ENCODE results near the gene BANP. TPM values are rescaled to one million over a fixed set of nuclear protein-coding genes. Genes with fewer than 3 reads are reported as not detected.

BANP gene
- total and polyA plus RNA-seq, 11 donors = 7.2 to 20.7 (median 13.3) TPM

GRCh38 chr16:87965417-87965816 lies 14.2 kb downstream of the BANP start:
- ATAC-seq (peak in 1 of 4 donors; percentile 4), DNase-seq (no peak)
- TF ChIP-seq POLR2A (IDR thresholded peaks at IDR 0.05) (no peak), CTCF (IDR thresholded peaks at IDR 0.05) (no peak)
- Histone ChIP-seq H3K27ac (peak overlapping the region in 7 of 12 donors; percentile 14 to 91 (median 81)), H3K4me3 (no peak overlapping the region), H3K4me1 (peaks cover 6 to 48% (median 37%) of the 10 kb centered on the region in 12 donors), H3K27me3 (no peaks in the 10 kb centered on the region), H3K9me3 (no peaks in the 10 kb centered on the region), H3K36me3 (no peaks in the 10 kb centered on the region)
- 78 to 87% (median 84%) methylated on average over 9 to 11 of the region's 11 CpGs for WGBS, 4 donors
- intact Hi-C loops (cut with DNase I) = loop anchor here in 1 of 10 donors (10.0 kb wide), 1 partner anchor 569 kb away; no protein-coding TSS in a partner anchor

GRCh38 chr16:87966064-87966645 lies 14.9 kb downstream of the BANP start:
- H3K27ac ChIP-seq = peak overlapping the region; percentile 27 to 91 (median 74)
- TF ChIP-seq CTCF (IDR thresholded peaks at IDR 0.05) (no peak), POLR2A (IDR thresholded peaks at IDR 0.05) (no peak)
- H3K27me3 ChIP-seq = no peaks in the 10 kb centered on the region
- ATAC-seq = peak in 3 of 4 donors; percentile 20 to 49 (median 40)
- 77 to 80% (median 79%) methylated on average over 5 of the region's 5 CpGs for WGBS, 4 donors
- H3K9me3 ChIP-seq = peaks cover 0 to 2% (median under 1%) of the 10 kb centered on the region in 12 donors
- H3K36me3 ChIP-seq = peaks cover 0 to 3% (median 0%) of the 10 kb centered on the region in 9 donors
- intact Hi-C loops (cut with DNase I) = loop anchor here in 1 of 10 donors (10.0 kb wide), 1 partner anchor 569 kb away; no protein-coding TSS in a partner anchor
- DNase-seq = no peak
- H3K4me3 ChIP-seq = peak overlapping the region in 4 of 12 donors; percentile 8 to 44 (median 31)
- peaks cover 6 to 45% (median 37%) of the 10 kb centered on the region in 12 donors for H3K4me1 ChIP-seq

GRCh38 chr16:87966685-87967185 lies 15.5 kb downstream of the BANP start:
- peak overlapping the region; percentile 27 to 91 (median 74) for H3K27ac ChIP-seq
- no peaks in the 10 kb centered on the region for H3K27me3 ChIP-seq
- H3K4me1 ChIP-seq = peaks cover 6 to 45% (median 36%) of the 10 kb centered on the region in 12 donors
- TF ChIP-seq CTCF (IDR thresholded peaks at IDR 0.05) (no peak), POLR2A (IDR thresholded peaks at IDR 0.05) (no peak)
- intact Hi-C loops (cut with DNase I) = loop anchor here in 1 of 10 donors (10.0 kb wide), 1 partner anchor 568 kb away; no protein-coding TSS in a partner anchor
- peaks cover 0 to 8% (median 4%) of the 10 kb centered on the region in 12 donors for H3K9me3 ChIP-seq
- 27 to 45% (median 33%) methylated on average over 14 of the region's 14 CpGs for WGBS, 4 donors
- peak in 2 of 5 donors; percentile 35 to 46 for DNase-seq
- peak in 3 of 4 donors; percentile 22 to 56 (median 41) for ATAC-seq
- H3K4me3 ChIP-seq = peak overlapping the region in 9 of 12 donors; percentile 5 to 44 (median 31)
- H3K36me3 ChIP-seq = peaks cover 0 to 3% (median 0%) of the 10 kb centered on the region in 9 donors

- Histone ChIP-seq H3K36me3 (peaks cover 0 to 3% (median 0%) of the 10 kb centered on the region in 9 donors), H3K4me3 (no peak overlapping the region), H3K4me1 (peaks cover 3 to 37% (median 29%) of the 10 kb centered on the region in 12 donors), H3K9me3 (peaks cover 0 to 22% (median 8%) of the 10 kb centered on the region in 12 donors), H3K27ac (no peak overlapping the region), H3K27me3 (no peaks in the 10 kb centered on the region)
- 89 to 90% (median 89%) methylated on average over 7 of the region's 7 CpGs for WGBS, 4 donors
- peak in 1 of 5 donors; percentile 11 for DNase-seq
- ATAC-seq = no peak
- intact Hi-C loops (cut with DNase I) = loop anchor here in 1 of 10 donors (10.0 kb wide), 1 partner anchor 566 kb away; no protein-coding TSS in a partner anchor
- TF ChIP-seq CTCF (IDR thresholded peaks at IDR 0.05) = no peak
- TF ChIP-seq POLR2A (IDR thresholded peaks at IDR 0.05) = no peak
Measured at GRCh38 chr16:87968541-87968940, 17.3 kb downstream of the BANP start.

Data from heart left ventricle (tissue), 16 donors.